Stimulated activated CD8-positive, alpha-beta memory T cell treated with anti-CD3 and anti-CD28 coated beads, Interleukin-7, amount 100 ng/mL, for 24 hours (primary cell): Measurements from ENCODE around the gene PLPP1.

ENCODE experiments used
- DNase-seq: peaks from one replicate; pipeline ENCODE4 v3.0.0-alpha.2; 2020; ENCODE audit warnings: low read depth

PLPP1 gene

DNA sequence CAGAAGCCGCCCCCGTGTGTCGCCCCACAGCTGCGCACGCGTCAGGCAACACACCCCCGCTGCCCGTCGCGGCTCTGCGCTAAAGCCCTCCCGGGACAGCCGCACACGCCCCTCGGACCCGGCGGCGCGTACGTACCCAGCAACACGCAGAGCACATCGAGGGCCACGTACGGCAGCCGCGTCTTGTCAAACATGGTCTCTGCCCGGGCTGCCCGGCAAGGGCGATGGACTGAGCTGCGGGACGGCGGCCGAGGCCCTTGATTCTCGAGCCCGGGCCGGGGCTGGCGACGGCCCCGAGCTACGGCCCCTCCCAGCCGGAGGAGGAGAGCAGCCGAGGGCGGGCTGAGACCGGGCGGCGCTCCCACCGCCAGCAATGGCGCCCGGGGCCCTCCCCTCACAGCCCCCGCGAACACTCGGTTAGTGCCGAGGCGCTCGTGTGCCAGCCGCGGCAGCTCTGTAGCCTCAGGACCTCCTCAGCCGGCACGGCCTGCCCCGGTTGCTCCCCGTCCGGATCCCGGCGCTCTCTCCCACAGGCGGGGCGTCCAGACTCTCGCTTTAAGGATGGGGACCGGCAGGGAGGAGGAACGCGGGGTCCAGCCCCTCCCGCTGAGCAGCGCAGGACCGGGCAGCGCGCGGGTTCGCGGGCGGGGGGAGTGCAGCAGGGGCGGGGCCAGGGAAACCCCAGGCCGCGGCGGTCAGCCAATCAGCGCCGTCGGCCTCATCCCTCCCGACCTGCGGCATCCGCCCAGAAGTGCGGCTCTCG lies at the start of gene PLPP1:
Gene PLPP1 (minus strand): TSS at position 529 of the 763 bp plus-strand sequence. CDS start 335 bp downstream, at position 194.
- DNase-seq, result peak; percentile 55

DNA sequence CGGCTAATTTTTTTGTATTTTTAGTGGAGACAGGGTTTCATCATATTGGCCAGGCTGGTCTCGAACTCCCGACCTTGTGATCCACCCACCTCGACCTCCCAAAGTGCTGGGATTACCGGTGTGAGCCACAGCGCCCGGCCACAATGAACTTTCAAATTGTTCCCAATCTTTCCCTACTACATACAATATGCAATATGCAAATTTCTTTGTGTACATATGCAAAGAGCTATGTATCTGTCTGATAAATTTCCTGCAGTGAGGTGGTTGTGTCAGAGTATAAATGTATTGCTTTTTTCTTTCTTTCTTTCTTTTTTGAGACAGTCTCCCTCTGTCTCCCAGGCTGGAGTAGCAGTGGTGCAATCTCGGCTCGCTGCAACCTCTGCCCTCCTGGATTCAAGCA lies 48.8 kb upstream of the PLPP1 start:
- no peak for DNase-seq

DNA sequence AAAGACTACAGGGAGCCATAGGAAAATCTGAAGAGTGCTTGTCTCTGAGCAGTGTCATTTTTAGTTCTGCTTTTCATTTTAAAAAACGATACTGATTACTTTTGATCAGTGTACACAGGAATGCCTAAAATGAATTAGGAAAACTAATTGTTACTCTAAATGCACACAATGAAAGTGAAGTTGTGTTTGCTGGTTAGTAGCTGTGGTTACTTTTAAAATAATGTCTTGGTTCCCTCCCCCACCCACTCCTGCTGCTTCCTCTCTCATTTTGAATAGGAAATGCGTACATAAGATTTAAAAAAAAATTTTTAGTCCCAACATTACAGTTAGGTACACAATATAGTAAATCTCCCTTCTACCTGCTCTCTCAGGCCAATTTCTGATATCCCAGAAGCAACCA lies 47.5 kb upstream of the PLPP1 start:
- DNase-seq, result no peak

DNA sequence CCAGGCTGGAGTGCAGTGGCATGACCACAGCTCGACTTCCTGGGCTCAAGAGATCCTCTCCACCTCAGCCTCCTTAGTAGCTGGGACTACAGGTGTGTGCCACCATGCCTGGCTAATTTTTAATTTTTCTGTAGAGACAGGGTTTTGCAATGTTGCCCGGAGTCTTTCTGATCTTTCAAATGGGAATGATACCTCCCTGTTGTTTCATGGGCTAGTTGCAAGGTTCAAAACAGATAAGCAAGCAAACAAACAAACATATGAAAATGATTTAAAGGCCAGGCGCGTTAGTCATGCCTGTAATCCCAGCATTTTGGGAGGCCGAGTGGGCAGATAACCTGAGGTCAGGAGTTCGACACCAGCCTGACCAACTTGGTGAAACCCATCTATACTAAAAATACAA lies 45.3 kb upstream of the PLPP1 start:
- no peak for DNase-seq

DNA sequence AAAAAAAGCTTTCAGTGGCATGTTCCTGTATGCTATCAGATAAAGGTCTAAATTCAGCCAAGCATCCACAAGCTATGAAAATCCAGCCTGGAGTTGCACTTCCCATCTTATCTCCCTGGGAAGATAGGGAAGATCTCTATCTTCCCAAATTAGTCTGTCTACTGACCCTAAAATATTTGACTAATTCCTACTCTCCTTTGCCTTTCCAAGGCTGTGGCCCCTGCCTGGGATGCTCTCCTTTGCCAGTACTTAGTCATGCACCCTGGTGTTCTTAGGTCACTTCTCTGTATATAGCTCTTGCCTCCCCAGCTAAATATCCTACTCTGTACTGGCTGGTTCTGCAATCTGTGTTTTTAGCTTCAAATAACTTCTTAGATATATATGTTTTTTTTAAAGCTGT lies 44.0 kb upstream of the PLPP1 start:
- DNase-seq, result no peak

DNA sequence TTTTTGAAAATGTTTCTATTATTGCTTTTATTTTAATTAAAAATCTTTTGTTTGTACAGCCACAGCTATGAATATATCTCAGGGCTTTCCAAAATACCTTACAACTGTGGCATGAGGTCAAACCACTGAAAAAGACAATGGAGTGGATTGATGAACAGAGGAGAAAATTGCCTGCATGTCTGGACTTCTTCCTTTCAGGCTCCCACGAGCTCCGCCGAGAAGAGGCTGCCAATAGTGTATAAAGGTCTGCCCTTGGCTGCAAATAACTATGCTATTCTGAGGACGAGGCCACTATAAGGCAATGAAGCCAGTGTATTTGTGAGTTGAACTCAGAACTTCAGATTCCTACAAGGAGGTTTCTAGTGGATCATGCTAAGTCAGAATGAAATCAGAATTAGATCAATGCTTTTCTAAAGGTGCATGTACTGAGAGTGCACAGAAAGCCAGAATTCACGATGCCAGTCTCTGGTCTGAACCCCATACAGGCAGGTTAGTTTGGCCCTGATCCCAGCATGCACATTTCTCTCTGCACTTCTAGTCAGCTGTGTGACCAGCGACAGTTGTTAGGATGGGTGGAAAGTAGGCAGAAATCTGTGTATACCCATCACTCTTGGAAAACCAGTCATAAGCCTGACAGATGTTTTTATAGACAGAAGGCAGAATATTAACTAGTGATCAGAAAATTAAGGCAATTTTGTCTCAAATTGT lies 42.7 kb upstream of the PLPP1 start:
- DNase-seq, result no peak

DNA sequence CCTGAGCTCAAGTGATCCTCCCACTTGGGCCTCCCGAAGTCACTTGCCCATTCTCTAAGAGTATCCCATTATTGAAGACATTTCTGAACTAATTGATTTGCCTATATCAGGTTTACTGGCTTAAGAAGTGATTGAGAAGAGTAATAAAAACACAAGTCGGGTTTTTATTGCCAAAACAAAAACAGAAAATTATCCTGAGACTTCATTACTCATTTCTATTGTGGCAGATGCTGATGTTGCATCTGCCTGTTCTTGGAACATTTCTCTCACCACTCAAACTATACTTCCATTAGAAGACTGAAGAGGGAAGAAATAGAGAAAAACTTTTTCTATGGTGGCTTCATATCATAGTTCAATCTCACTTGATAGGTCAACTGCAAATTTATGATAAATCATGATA lies 41.9 kb upstream of the PLPP1 start:
- DNase-seq, result no peak

DNA sequence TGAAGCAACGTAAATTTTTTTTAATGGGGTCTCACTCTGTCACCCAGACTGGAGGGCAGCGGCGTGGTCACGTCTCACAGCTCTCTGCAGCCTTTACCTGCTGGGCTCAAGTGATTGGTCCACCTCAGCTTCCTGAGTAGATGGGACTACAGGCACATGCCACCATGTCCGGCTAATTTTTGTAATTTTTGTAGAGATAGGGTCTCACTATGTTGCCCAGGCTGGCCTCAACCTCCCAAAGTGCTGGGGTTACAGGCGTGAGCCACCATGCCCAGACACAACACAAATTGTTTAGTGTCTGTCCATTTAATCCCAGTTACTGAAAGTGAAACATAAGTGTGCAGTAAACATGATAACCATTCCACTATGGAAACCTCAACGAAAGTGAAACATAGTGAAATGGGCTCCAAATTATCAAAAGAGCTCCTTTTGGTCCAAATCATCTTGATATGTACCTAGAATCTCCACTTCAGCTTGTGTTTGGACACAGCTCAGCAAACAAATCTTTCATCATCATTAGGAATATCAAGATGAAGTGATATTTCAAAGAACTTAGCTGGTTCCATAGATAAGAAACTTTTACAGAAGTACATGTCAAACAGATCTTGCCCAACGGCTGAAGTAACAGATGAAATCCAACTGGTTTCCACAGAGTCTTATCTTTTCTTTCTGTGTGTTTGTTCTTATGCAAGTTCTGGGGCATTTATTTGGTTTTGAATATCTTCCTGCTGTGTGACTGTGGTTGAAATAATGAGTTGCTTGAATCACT lies 41.2 kb upstream of the PLPP1 start:
- no peak for DNase-seq

DNA sequence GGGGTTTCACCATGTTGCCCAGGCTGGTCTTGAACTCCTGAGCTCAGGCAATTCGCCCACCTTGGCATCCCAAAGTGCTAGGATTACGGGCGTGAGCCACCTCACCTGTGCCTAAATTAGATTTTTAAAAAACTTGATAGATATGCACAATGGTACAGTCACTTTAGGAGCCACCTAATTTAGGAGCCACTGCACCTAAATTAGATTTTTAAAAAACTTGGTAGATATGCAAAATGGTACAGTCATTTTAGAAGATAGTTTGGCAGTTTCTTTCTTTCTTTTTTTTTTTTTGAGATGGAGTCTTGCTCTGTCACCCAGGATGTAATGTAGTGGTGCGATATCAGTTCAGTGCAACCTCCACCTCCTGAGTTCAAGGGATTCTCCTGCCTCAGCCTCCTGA lies 37.8 kb upstream of the PLPP1 start:
- DNase-seq, result no peak

DNA sequence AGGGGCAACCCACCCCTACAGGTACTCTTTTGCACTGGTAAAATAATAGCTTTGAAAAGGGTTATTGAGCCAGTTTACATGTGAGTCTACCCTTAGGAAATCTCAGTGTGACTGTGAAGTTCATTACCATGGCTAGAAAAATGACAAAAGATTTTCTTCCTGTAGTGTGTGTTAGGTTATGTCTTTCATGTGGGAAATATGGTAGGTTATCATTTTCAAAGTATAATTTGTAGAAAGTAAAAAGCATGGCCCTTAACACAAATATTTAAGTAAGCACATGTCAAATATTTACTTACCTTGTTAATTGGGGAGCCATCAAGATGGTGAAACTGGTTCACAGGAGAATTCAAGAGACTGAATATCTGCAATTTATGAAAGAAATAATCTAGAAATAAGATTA lies 37.3 kb upstream of the PLPP1 start:
- DNase-seq, result no peak

DNA sequence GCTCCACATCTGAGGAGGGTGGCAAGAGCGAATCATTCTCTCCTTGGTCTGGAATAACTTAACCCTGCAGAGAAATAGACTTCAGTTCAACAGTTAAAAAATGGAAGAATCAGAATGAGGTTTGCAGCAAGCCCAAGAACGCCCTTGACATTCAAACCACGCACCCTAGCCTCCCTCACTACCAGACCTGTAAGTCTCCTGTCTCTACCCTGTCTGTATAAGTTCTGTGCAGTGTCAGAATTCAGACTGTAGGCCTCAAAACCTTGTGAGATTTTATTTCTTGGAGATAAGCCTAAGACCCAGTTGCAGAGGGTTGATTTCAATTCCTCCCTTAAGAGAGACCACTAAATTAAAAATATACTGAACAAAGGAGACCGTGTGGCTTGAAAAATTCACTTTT lies 35.8 kb upstream of the PLPP1 start:
- DNase-seq, result no peak

DNA sequence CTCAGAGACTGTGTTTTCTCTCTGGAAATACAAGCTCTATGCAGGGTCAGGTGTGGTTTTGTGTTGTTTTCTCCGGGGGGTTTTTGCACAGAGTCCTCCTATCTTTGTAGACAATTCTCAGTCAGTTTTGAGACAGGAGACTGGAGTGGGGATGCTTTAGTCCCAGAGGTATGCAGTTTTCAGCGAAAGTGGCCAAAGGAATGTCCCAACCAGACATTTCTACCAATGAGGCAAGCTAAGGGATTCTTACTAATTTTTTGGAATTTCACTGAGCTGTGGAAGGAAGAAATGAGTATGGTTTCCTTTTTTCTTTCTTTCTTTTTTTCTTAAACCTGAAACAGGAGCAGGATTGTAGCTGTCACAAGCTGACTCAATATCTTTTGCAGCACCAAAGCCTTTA lies 35.3 kb upstream of the PLPP1 start:
- DNase-seq, result no peak

DNA sequence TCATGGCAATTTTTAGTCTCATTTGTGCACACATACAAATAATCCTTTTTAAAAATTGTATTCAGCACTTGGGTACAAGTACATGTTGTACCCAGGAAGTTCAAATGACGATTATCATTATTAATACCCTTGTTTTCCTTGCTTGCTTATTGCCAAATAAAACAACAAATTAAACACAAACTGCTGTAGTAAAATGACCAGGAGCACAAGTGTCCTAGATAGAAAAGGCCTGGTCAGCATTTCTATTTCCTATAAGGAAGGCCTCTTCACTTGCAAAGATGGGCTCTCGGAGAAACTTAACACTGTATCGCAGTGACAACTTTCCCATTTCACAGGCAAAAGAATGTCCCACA lies 34.7 kb upstream of the PLPP1 start:
- DNase-seq, result no peak

DNA sequence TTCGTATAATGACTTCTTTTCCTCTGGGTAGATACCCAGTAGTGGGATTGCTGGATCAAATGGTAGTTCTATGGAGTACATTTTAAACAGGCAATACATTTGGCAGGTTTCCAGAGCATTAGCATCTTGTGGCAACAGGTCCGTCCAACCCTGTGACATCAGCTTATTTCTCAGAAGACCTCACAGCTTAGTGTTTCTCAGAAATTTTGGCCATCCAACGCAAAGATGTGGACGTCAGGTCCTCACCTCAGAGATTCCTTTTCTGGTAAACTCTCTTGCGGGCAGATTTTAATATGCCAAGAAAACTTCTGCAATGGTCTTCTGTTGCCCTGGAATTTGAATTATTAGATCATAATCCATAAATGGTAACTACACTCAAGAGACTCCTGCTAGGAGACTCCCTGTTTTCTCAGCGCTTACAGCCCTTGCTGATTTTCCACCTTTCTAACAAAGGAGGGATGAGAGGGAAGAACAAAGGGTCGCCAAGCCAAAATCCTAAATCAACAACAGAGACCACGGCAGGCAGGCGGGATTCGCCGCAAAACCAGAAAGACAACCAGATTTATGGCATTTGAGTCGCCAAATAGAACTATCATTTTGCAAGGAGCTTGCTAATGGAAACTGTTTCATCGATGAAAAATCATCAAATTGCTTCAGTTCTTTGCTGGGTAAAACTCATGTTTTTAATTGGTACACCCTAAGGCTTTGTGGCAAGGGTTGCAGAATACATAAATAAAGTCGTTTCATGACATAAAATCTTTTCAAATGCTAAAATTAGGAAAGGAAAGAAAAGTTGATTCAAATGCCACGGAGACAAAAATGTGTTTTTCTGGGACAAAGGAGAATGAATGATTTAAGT lies 34.1 kb upstream of the PLPP1 start:
- DNase-seq, result no peak

DNA sequence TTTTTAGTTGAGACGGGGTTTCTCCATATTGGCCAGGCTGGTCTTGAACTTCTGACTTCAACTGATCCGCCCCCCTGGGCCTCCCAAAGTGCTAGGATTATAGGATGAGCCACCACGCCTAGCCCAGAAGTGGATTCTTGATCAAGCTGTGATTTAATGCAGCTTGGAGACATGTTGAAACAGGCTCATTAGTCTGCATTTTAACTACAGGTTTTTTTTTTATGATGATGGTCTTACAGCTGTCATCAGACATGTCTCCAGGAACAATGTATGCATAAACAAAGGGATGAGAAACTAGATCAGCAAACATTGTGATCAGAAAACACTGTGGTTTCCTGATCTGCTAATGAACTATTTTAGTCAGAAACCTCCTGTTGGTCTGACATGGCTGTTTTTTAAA lies 30.0 kb upstream of the PLPP1 start:
- no peak for DNase-seq

DNA sequence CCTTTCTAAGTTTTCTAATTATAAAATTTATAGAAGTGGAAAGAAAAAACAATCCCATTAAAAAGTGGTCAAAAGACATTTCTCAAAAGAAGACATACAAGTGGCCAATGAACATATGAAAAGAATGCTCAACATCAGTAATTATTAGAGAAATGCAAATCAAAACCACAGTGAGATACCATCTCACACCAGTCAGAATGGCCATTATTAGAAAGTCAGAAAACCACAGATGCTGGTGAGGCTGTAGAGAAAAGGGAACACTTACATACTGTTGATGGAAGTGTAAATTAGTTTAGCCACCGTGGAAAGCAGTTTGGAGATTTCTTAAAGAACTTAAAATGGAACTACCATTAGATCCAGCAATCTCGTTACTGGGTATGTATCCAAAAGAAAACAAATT lies 23.7 kb upstream of the PLPP1 start:
- DNase-seq, result no peak

DNA sequence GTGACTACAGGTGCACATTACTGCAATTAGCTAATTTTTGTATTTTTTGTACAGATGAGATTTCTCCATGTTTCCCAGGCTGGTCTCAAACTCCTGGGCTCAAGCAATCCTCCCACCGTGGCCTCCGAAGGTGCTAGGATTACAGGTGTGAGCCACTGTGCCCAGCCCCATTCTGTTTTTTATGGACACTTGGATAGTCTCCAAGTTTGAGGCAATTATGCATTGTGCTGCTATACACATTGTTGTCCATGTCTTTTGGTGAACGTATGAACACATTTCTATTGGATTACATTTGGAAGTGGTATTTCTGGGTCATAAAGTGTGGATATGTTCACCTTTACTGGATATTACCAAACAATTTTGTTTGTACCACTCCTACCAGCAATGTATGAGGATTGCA lies 22.4 kb upstream of the PLPP1 start:
- DNase-seq, result no peak

DNA sequence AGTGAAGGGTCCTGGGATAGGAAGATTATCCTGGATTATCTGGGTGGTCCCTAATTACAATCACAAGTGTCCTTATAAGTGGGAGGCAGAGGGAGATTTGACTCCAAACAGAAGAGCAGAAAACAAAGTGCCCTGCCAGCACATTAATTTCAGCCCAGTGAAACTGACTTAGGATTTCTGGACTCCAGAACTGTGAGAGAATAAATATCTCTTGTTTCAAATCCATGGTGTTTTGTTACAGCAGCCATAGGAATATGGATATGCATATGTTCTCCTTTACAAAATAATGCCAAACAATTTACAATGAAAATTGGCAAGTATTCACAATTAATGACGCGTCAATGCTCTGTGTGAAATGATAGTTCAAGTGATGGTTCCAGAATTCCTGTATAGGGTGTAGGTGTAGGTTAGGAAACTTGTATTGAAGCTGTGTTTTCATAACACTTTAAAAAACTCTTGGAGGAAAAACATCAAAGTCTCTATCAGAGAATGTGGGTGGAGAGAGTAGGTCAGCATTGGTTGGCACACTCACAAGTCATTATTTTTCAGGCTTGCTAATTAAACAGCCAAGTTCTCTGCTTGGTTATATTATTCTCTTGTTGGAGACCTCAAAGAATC lies 19.9 kb upstream of the PLPP1 start:
- no peak for DNase-seq

DNA sequence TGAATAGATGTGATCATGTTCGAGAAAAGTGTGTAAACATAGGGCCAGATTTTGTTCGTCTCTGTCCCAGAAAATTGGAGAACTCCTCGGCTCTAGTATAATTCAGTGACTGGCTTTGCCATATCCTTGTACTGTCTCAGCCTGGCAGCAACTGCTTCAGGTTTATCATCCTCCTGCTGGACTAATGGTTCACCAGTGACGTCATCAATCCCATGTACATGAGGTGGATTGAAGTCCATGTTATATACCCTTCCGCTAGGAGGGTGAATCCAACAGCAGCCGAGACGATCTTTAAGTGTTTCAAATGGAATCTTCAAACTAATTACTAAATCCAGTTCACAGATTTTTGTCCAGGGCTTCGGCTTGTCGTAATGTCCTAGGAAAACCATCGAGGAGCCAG lies 17.1 kb upstream of the PLPP1 start:
- DNase-seq, result no peak

DNA sequence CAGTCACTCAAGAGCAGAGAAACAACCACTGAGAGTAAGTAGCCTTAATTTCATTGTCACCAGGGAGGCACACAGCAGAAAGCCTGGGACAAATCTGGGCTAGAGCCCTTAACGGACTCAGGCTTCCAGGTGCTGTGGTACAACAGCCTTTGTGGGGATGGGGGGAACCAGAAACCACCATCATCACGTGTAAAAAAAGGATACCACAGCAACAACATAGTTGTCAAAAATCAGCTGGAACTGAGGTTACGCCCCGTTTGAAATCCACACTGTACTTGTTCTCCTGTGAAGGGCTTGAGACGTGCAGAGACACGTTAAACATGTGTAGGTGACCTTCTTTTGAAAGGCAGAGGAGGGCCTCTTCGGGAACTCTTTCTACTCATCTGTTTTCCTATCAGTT lies 16.6 kb upstream of the PLPP1 start:
- DNase-seq, result no peak

DNA sequence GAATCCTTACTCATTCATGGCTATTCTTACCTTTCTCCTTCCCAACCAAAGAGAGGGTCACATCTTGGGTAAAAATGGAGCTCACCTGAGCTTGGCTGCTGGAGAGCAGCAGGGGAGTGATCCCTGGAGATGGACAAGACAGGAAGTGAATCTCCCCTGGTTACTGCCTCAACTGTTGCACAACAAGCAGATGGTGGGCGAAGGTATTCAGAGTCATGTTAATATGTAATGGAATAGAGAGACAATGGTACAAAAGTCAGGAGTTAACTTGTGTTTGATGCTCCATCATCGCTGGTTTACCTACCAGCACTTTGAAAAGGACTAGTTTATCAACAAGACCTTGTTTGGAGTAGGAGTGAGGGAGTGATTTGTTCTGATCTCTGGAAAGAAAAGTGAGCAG lies 13.0 kb upstream of the PLPP1 start:
- no peak for DNase-seq

DNA sequence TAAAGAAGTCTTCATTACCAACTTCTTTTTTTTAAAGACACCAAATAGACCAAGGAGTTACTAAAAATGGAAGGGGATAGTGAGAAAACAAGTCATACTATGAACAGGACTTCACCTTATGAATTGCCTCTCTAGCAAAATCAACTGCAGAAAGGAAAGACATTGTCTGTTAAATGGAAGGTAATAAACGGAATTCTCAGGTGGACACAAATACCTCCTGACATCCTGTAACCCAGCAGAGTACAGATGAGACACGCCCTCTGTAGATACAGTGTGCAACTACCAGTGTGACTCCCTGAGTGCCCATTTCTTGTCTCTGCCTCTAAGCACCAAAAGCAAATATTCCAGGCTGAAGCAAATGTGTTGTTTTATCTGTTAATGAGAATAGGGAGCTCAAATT lies 12.2 kb upstream of the PLPP1 start:
- DNase-seq, result no peak
